K562 (cell line): Measurements from ENCODE around the gene GFOD2. TPM values are rescaled to one million over a fixed set of nuclear protein-coding genes. Genes with fewer than 3 reads are reported as not detected.

Experiments used
- ARID1B ChIP-seq: fragments of 450-650 bp; IDR thresholded peaks from 2 replicates; pipeline ENCODE4 v1.6.1; 2016; ENCODE audit warnings: antibody characterized with exemption, mild to moderate bottlenecking, inconsistent platforms
- ARNT ChIP-seq, 2 experiments: fragments of 450-650 bp; IDR thresholded peaks; 2 replicates each; pipeline ENCODE4 v1.6.1; 2016; ENCODE audit warnings: mild to moderate bottlenecking in 1 of 2
- E2F4 ChIP-seq: sonication (generic); formaldehyde crosslinking; IDR thresholded peaks from 2 replicates; pipeline ENCODE4 v1.8.0; 2022; ENCODE audit warnings: mild to moderate bottlenecking, low read depth, missing genetic modification reagents
- E2F5 ChIP-seq: sonication (generic); formaldehyde crosslinking; IDR thresholded peaks from 2 replicates; pipeline ENCODE4 v1.8.0; 2022; ENCODE audit warnings: mild to moderate bottlenecking, missing genetic modification reagents
- ELK1 ChIP-seq: sonication (generic); formaldehyde crosslinking; IDR thresholded peaks from 2 replicates; pipeline ENCODE4 v1.8.1; 2022; ENCODE audit warnings: missing genetic modification reagents
- HMG20B ChIP-seq: fragments of 250-450 bp; sonication (Bioruptor Pico); IDR thresholded peaks from 2 replicates; pipeline ENCODE4 v1.5.0; 2021; ENCODE audit warnings: mild to moderate bottlenecking
- ID3 ChIP-seq, 2 experiments: fragments of 250-450 bp in 1 of 2; fragments of 450-650 bp in 1 of 2; sonication (Bioruptor Pico) in 1 of 2; IDR thresholded peaks; 2 replicates each; pipeline versions ENCODE4 v1.6.1 to v1.8.0; 2016 to 2021; ENCODE audit warnings: mild to moderate bottlenecking in 2 of 2, moderate library complexity in 2 of 2, missing compliant biosample characterization in 1 of 2, missing genetic modification characterization in 1 of 2
- ILF3 ChIP-seq: fragments of 450-650 bp; IDR thresholded peaks from 2 replicates; pipeline ENCODE4 v1.6.1; 2018; ENCODE audit warnings: antibody characterized with exemption, mild to moderate bottlenecking, moderate library complexity, borderline replicate concordance
- IRF1 ChIP-seq: sonication (generic); formaldehyde crosslinking; IDR thresholded peaks from 2 replicates; pipeline ENCODE4 v1.8.0; 2022; ENCODE audit warnings: missing genetic modification reagents, mild to moderate bottlenecking, borderline replicate concordance
- MBD1 ChIP-seq: fragments of 250-450 bp; sonication (Bioruptor Pico); IDR thresholded peaks from 2 replicates; pipeline ENCODE4 v1.8.0; 2022; ENCODE audit warnings: inconsistent platforms
- NFIC ChIP-seq: fragments of 450-650 bp; IDR thresholded peaks from 2 replicates; pipeline ENCODE4 v1.6.1; 2017; ENCODE audit warnings: mild to moderate bottlenecking, inconsistent platforms
- PTRF ChIP-seq: fragments of 450-650 bp; IDR thresholded peaks from 2 replicates; pipeline ENCODE4 v1.6.1; 2016; ENCODE audit warnings: mild to moderate bottlenecking, missing genetic modification characterization, missing compliant biosample characterization
- RAD51 ChIP-seq: fragments of 450-650 bp; IDR thresholded peaks from 2 replicates; pipeline ENCODE4 v1.7.1; 2016; ENCODE audit warnings: low read depth, mild to moderate bottlenecking, borderline replicate concordance
- SRSF7 ChIP-seq: fragments of 200-400 bp; formaldehyde crosslinking; optimal IDR thresholded peaks from 2 replicates; pipeline ENCODE3; 2017; ENCODE audit warnings: mild to moderate bottlenecking, low read depth, low read length
- USF1 ChIP-seq: sonication (generic); formaldehyde crosslinking; IDR thresholded peaks from 2 replicates; pipeline ENCODE4 v1.9.0; 2022; ENCODE audit warnings: mild to moderate bottlenecking, missing genetic modification reagents
- USF2 ChIP-seq: sonication (generic); formaldehyde crosslinking; IDR thresholded peaks from 2 replicates; pipeline ENCODE4 v1.5.0; 2020; ENCODE audit warnings: missing genetic modification reagents
- ZBTB9 ChIP-seq: fragments of 450-650 bp; formaldehyde crosslinking; IDR thresholded peaks from 2 replicates; pipeline ENCODE4 v1.4.0; 2020; ENCODE audit warnings: mild to moderate bottlenecking, moderate library complexity
- ZC3H4 ChIP-seq: sonication (generic); formaldehyde crosslinking; IDR thresholded peaks from 2 replicates; pipeline ENCODE4 v1.9.0; 2021; ENCODE audit warnings: missing genetic modification reagents, borderline replicate concordance
- polyA plus RNA-seq, 8 experiments: library from polyadenylated mRNA; depleted of rRNA in 4 of 8; stranded (reverse) in 5 of 8; unstranded in 3 of 8; fragments of >200 nt; fragmentation: Nextera tagmentation in 2 of 8; fragmentation: Illumina TruSeq in 1 of 8; extraction: Ambion mirVana in 2 of 8; extraction: Trizol in 1 of 8; gene quantifications; 2 replicates each; pipeline versions ENCODE4 v1.2.1 to v1.2.3, GENCODE V29; 2011 to 2014; ENCODE audit warnings: inconsistent platforms in 1 of 8, missing spikeins in 1 of 8
- total RNA-seq, 7 experiments: library from RNA; depleted of rRNA in 6 of 7; stranded (reverse); fragments of >200 nt in 6 of 7; fragmentation: Illumina TruSeq in 2 of 7; extraction: Trizol in 2 of 7; gene quantifications; 2 replicates each; pipeline versions ENCODE4 v1.2.1 to v1.2.3, GENCODE V29; 2011 to 2021; ENCODE audit warnings: low replicate concordance in 1 of 7

The GFOD2 gene
- total and polyA plus RNA-seq, 9 of the 15 experiments (the other 6 are each of a cell fraction or from before 2014, with no cell fraction given): 1.9 to 15.8 (median 11.1) TPM

GRCh38 chr16:67660564-67661028 is 58.5 kb downstream of the GFOD2 start, which contains the start of gene PARD6A (continued):
- TF ChIP-seq ELK1 (no peak), E2F4 (CRISPR knock-in tag) (no peak), ID3 (CRISPR knock-in tag; IDR thresholded peaks at IDR 0.05) (no peak), ID3 (tag; IDR thresholded peaks at IDR 0.05) (no peak), NFIC (no peak), USF2 (CRISPR knock-in tag) (no peak), IRF1 (CRISPR knock-in tag) (no peak), PTRF (tag) (no peak), ZBTB9 (CRISPR knock-in tag) (no peak), MBD1 (CRISPR knock-in tag) (no peak), USF1 (CRISPR knock-in tag) (no peak), ARID1B (no peak; the same call in 1 of the 2 replicates), ILF3 (no peak), E2F5 (CRISPR knock-in tag) (no peak), RAD51 (no peak), ZC3H4 (CRISPR knock-in tag) (no peak), ARNT (IDR thresholded peaks at IDR 0.05) (peak in 1 of 2 experiments; percentile 29; a peak in 1 of 4 replicates), SRSF7 (no peak), HMG20B (CRISPR knock-in tag) (no peak)
